ENCODE data around the gene C1orf198. TPM values are rescaled to one million over a fixed set of nuclear protein-coding genes. Genes with fewer than 3 reads are reported as not detected.

C1orf198 gene
- total and polyA plus RNA-seq, 12 donors, result 15.2 to 59.4 (median 24.6) TPM

DNA sequence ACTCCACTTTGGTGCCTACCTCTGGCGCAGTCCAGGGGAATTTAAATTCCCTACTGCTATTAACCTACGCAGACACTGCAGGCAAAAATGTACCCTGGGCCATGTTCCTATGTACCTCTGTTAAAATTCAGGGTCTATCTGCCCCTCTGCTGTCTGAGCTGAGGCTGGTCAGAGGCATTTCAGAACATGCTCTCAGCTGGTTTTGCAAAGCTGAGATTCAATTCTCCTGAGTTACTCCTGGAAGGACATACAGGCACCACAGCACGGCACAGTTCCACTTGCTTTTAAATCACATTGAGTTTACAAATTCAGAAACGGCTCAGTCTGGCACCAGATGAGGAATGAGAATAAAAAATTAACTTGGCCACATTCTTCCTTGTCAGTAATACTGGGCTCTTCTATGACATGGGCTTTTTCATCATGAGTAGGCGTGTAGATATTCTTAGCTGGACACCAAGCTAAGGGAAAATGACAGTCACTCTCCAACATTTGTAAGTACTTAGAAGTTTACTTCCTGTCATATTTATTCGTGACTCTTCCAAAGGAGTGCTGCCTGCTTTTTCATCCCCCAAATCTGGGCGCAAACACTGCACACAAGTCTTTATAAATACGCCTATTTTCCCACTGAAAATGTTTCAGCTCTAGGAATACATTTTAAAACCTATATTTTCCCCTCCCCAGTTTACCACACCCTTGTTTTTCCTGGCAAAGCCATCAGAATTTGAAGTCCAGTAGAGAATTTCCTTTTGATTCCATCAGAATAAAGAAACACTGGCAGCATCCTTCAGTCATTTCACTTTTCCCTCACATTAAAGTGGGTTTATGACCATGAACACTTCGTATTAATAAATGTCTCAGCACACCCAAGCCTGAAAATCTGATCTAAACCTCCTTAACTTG, 1.9 kb downstream of the C1orf198 start:
- Histone ChIP-seq H3K36me3 (replicated peaks in 1 of 2) (no peaks in the 10 kb centered on the region), H3K9me3 (replicated peaks in 1 of 3) (no peaks in the 10 kb centered on the region), H3K4me1 (replicated peaks in 1 of 2) (peaks cover 5 to 11% of the 10 kb centered on the region in 2 donors), H3K27ac (peak overlapping the region in 3 of 5 donors; percentile 11 to 89 (median 82)), H3K27me3 (no peaks in the 10 kb centered on the region), H3K4me3 (peak overlapping the region in 1 of 4 donors; percentile 70)
- TF ChIP-seq POLR2A (IDR thresholded peaks at IDR 0.05), result no peak
- TF ChIP-seq, protein P1, sequence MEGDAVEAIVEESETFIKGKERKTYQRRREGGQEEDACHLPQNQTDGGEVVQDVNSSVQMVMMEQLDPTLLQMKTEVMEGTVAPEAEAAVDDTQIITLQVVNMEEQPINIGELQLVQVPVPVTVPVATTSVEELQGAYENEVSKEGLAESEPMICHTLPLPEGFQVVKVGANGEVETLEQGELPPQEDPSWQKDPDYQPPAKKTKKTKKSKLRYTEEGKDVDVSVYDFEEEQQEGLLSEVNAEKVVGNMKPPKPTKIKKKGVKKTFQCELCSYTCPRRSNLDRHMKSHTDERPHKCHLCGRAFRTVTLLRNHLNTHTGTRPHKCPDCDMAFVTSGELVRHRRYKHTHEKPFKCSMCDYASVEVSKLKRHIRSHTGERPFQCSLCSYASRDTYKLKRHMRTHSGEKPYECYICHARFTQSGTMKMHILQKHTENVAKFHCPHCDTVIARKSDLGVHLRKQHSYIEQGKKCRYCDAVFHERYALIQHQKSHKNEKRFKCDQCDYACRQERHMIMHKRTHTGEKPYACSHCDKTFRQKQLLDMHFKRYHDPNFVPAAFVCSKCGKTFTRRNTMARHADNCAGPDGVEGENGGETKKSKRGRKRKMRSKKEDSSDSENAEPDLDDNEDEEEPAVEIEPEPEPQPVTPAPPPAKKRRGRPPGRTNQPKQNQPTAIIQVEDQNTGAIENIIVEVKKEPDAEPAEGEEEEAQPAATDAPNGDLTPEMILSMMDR (IDR thresholded peaks at IDR 0.05), result no peak
- 68 to 76% (median 71%) methylated on average over 9 of the region's 9 CpGs for WGBS, 4 donors
- intact Hi-C loops (cut with DNase I), result no loop called here
- DNase-seq, result no peak

DNA sequence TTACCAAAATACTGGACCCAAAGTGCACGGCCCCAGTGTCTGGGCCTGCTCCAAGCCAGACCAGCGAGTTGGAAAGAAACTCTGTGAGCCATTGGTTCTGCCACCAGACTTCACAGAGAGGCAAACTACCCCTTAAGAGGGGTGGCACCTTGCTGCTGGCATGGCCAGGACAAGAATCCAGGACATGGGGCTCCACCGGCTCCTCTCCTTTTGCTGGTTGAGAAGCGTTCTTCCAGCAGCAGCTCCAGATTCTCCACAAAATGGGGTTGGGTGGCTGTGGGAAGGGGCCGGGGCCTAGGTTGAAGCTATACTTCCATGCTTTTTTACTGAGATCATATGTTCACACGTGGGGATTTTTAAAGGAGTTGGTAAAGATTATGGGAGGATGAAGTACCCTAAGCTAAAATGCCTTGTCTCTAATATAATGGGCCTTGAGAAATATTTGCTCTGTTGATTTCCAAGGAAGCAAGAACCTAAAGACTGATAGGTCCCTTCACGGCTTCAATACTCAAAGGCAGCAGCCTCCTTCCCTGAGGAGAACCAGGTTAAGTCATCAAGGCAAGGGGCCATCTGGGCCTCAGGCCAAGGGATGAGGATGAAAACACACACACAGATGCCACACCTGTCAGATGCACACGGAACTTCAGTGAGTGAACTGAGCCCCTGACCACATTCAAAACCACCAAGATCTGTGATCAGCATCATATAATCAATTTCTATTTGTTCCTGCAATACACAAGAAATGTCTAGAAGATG, 3.1 kb downstream of the C1orf198 start:
- H3K27ac ChIP-seq, result peak overlapping the region in 2 of 5 donors; percentile 82 to 89
- no peaks in the 10 kb centered on the region for H3K9me3 ChIP-seq (replicated peaks in 1 of 3)
- H3K27me3 ChIP-seq, result no peaks in the 10 kb centered on the region
- intact Hi-C loops (cut with DNase I), result no loop called here
- peaks cover 5 to 11% of the 10 kb centered on the region in 2 donors for H3K4me1 ChIP-seq (replicated peaks in 1 of 2)
- WGBS, 4 donors, result 88 to 90% (median 89%) methylated on average over 6 to 8 of the region's 8 CpGs
- H3K4me3 ChIP-seq, result no peak overlapping the region
- no peaks in the 10 kb centered on the region for H3K36me3 ChIP-seq (replicated peaks in 1 of 2)
- DNase-seq, result no peak
- TF ChIP-seq POLR2A (IDR thresholded peaks at IDR 0.05), result no peak
- TF ChIP-seq, protein P1 (IDR thresholded peaks at IDR 0.05), result no peak

DNA sequence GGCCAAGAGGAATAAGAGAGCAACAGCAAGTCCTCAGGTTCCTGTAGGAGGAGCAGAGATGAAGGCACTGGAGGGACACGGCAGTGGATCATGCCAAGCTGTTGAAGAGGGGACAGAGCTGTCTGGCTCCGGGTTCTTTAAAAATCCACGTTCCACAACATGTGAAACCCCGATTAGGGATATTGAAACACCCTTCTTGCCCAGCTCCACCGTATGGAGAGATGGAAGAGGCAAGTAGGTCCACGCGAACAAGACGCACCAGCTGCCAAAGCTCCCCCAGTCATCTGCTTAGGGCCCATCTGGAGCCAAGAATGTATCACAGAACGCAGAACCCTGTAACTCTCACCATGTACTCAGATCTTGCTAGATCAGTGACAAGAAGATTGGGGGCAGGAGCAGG, 3.9 kb downstream of the C1orf198 start:
- Histone ChIP-seq H3K36me3 (replicated peaks in 1 of 2) (no peaks in the 10 kb centered on the region), H3K27ac (peak overlapping the region in 1 of 5 donors; percentile 1), H3K4me1 (replicated peaks in 1 of 2) (peaks cover 5 to 11% of the 10 kb centered on the region in 2 donors), H3K4me3 (no peak overlapping the region), H3K27me3 (no peaks in the 10 kb centered on the region), H3K9me3 (replicated peaks in 1 of 3) (no peaks in the 10 kb centered on the region)
- intact Hi-C loops (cut with DNase I), result no loop called here
- TF ChIP-seq POLR2A (IDR thresholded peaks at IDR 0.05), result no peak
- TF ChIP-seq, protein P1 (IDR thresholded peaks at IDR 0.05), result no peak
- no peak for DNase-seq
- 70 to 86% (median 81%) methylated on average over 8 to 9 of the region's 9 CpGs for WGBS, 4 donors

DNA sequence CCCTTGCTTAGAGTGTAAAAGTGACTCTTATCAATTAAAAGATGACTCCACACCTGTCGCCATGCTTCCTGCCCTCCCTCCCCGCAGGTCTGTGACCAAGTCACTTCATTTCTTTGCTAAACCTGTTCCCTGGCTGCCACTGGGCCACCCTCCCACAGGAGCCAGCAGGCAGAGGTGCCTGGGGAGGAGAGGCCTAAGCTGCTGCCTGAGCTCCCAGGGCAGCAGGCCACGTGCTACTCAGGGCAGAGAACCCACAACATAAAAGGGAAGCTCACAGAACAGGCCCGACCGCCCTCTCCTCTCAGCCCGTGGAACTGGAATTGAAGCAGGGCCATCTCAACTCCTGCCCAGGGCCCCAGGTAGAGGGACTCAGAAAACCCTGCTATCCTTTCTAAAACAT, 4.9 kb downstream of the C1orf198 start:
- Histone ChIP-seq H3K9me3 (replicated peaks in 1 of 3) (no peaks in the 10 kb centered on the region), H3K4me1 (replicated peaks in 1 of 2) (peaks cover 0 to 6% of the 10 kb centered on the region in 2 donors), H3K4me3 (no peak overlapping the region), H3K27ac (peak overlapping the region in 1 of 5 donors; percentile 1), H3K36me3 (replicated peaks in 1 of 2) (no peaks in the 10 kb centered on the region), H3K27me3 (no peaks in the 10 kb centered on the region)
- 73 to 79% (median 74%) methylated on average over 2 to 6 of the region's 6 CpGs for WGBS, 4 donors
- TF ChIP-seq, protein P1 (IDR thresholded peaks at IDR 0.05), result no peak
- TF ChIP-seq POLR2A (IDR thresholded peaks at IDR 0.05), result no peak
- intact Hi-C loops (cut with DNase I), result no loop called here
- no peak for DNase-seq
